UCSD-AML1 (cell line): Measurements from ENCODE around the gene RSKR.
A peak's percentile ranks its signal among the peaks of the same experiment; 100 is the strongest.
"Not testable (repeated sequence)": the region's sequence is repeated elsewhere in the genome, so short reads cannot be mapped to it uniquely, and the experiment has no call there.

ENCODE experiments used
- DNase-seq: peaks from one replicate; lab custom pipeline; 2025; ENCODE audit not compliant: unreplicated experiment; lab: John Stamatoyannopoulos, UW

Gene RSKR, protein sequence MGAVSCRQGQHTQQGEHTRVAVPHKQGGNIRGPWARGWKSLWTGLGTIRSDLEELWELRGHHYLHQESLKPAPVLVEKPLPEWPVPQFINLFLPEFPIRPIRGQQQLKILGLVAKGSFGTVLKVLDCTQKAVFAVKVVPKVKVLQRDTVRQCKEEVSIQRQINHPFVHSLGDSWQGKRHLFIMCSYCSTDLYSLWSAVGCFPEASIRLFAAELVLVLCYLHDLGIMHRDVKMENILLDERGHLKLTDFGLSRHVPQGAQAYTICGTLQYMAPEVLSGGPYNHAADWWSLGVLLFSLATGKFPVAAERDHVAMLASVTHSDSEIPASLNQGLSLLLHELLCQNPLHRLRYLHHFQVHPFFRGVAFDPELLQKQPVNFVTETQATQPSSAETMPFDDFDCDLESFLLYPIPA

DNA sequence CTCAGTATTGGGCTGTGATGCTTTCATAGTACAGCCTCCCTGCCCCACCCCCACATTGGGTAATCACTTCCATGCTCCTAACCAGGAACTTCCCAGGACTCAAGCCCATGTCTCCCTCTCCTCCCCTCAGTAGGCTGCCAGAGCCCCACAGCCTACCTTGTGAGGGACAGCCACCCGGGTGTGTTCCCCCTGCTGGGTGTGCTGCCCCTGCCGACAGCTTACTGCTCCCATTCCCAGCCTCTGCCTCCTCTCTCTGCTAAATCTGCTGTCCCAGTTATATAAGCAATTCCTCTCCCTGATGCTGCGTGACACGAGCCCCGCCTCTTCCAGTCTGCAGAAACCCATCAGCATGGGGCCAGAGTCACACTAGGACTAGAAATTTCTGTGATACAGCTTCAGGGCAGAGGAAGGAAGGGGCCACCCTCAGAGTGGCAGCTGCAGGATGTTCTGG is at the start of gene RSKR:
Gene RSKR (minus strand): TSS at position 255 of the 451 bp plus-strand sequence. CDS start 24 bp downstream, at position 231.
- DNase-seq, result no peak

DNA sequence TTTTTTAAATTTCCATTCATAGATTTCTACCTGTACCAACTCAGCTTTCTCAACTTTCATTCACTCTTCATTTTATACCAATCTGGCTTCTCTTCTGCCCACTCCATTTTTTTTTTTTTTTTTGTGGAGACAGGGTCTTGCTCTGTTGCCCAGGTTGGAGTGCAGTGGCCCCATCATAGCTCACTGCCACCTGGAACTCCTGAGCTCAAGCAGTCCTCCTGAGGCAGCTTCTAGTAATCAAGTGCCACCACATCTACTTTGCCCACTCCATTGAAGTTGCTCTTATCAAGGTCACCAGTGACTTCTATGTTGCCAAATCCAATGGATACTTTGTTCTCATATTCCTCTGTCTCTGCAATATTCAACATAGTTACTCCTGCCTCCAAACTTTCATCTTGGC is 49.7 kb upstream of the RSKR start:
- no peak for DNase-seq

DNA sequence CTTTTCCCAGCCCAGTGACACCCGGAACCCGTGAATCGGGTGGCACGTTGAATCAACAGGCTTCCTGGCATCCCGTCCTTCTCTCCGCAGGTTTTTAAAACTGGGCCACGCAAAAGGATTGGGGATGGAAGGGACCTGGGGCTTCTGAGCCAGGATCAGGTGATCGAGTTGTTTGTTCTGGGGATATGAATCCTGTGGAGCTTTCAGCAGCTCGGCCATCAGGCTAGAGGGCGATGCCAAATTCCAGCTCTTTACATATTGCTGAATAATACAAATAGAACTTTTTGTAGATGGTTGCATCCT is 48.5 kb upstream of the RSKR start:
- no peak for DNase-seq

DNA sequence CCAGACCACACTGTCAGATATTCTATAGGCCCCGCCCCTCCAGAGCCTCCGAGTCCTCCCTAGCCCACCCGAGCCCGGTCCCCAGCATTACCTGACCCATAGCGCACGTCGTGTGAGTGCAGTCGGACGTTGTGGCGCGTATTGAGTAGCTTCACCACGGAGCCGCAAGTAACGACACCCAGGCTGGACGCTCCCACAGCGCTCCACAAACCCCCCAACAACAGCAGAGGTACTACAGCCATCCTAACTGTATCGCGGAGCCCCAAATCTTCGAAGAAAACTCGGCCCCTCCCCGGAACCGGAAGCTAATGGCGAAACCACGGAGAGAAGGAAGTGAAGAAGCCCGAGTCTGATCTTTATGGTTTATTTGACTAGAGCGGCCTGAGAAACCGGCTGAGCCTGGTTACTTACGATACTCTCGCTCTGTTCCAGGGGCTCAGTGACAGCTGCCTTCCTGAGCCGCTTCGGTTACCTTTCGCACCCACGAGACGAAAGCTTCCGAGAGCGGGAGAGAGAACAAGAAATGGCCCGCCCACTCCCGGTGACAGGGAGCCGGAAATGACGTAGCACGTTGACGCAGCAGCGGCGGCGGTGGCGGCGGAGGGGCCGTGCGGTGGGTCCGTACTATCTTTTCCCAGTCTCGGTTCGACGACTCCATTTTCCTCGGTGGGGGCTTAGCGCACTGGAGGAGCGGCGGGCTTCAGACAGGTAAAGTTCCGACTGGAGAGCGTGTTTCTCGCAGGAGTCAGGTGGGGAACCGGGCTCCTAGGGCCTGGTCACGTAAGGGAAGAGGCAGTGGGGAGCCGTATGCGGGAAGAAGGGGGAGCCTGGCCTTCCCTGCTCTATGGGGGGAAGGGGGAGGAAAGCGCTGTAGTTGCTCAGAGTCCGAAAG is 47.9 kb upstream of the RSKR start, which contains the start of the genes SDF2 and SUPT6H:
Gene SDF2 (minus strand): TSS at position 272 of the 892 bp plus-strand sequence. CDS start 30 bp downstream, at position 242.
Gene SUPT6H (plus strand): TSS at position 571 of the 892 bp plus-strand sequence. CDS start 11,197 bp downstream, outside the sequence.
- DNase-seq, result peak; percentile 94

DNA sequence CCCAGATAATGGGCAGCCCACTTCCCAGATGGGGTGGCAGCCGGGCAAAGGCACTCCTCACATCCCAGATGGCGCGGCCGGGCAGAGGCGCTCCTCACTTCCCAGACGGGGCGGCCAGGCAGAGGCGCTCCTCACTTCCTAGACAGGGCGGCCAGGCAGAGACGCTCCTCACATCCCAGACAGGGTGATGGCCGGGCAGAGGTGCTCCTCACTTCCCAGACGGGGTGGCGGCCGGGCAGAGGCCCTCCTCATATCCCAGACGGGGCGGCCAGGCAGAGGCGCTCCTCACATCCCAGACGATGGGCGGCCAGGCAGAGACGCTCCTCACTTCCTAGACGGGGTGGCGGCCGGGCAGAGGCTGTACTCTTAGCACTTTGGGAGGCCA is 45.5 kb upstream of the RSKR start:
- DNase-seq, result not testable (repeated sequence)

DNA sequence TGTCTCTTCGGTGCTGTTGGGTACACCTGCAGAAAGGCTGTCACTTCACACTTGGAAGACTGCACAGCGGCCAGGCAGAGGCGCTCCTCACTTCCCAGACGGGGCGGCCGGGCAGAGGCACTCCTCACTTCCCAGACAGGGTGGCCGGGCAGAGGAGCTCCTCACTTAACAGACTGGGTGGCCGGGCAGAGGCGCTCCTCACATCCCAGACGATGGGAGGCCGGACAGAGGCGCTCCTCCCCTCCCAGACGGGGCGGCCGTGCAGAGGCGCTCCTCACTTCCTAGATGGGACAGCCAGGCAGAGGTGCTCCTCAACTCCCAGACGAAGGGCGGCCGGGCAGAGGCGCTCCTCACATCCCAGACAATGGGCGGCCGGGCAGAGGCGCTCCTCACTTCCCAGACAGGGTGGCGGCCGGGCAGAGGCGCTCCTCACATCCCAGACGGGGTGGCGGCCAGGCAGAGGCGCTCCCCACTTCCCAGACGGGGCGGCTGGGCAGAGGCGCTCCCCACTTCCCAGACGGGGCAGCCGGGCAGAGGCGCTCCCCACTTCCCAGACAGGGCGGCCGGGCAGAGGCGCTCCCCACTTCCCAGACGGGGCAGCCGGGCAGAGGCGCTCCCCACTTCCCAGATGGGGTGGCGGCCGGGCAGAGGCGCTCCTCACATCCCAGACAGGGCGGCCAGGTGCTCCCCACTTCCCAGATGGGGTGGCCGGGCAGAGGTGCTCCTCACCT is 44.9 kb upstream of the RSKR start:
- DNase-seq, result not testable (repeated sequence)

DNA sequence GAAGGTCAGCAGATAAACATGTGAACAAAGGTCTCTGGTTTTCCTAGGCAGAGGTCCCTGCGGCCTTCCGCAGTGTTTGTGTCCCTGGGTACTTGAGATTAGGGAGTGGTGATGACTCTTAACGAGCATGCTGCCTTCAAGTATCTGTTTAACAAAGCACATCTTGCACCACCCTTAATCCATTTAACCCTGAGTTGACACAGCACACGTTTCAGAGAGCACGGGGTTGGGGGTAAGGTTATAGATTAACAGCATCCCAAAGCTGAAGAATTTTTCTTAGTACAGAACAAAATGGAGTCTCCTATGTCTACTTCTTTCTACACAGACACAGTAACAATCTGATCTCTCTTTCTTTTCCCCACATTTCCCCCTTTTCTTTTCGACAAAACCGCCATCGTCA is 44.4 kb upstream of the RSKR start:
- DNase-seq, result not testable (repeated sequence)

DNA sequence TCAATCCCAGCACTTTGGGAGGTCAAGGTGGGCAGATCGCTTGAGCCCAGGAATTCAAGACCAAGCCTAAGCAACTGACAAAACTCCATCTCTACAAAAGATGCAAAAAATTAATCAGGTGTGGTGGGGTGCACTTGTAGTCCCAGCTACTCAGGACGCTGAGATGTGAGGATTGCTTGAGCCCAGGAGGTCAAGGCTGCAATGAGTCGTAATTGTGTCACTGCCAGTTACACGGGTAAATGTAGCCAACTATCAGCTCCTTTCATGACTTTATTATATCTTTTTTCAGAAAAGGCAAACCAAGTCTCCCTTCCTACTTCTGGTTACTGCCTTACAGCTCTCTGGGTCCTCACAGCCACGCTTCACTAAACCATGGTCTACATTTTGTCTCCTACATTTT is 43.8 kb upstream of the RSKR start:
- no peak for DNase-seq

DNA sequence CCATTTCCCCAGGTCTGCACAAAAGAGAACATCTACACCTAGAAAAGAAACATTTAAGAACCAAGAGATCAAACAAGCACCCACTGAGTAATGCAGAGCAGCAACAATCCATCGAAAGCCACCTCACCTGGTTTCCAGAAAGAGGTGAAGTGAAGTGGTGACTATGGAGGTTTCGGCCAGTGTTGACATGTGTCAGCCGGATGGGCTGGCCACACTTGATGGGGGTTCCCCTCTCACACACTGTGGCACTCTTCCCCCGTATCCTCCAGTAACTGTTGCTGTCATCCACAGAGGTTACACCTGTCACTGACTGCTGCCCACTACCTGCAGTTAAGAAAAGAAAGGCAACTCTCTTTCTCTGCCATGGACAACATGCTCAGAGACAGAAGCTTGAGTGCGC is 41.2 kb upstream of the RSKR start:
- DNase-seq, result no peak

DNA sequence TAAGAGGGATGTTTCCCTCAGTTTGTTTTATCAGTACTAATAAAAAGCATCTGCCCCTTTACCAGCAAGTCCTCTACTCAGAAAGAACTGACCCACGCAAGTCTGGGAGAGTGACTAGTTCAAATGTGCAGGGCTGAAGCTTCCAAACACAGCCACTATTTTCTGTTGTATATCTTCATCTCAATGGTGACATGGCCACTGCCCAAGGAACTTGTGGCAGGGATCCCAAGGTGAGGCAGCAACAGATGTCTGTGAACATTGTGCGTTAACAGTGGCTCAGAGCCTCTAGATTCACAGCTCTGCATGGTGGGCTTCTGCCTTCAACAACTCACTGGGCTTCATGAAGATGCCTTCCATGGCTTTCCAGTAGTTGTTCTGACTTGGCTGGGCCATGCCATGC is 34.7 kb upstream of the RSKR start:
- no peak for DNase-seq

DNA sequence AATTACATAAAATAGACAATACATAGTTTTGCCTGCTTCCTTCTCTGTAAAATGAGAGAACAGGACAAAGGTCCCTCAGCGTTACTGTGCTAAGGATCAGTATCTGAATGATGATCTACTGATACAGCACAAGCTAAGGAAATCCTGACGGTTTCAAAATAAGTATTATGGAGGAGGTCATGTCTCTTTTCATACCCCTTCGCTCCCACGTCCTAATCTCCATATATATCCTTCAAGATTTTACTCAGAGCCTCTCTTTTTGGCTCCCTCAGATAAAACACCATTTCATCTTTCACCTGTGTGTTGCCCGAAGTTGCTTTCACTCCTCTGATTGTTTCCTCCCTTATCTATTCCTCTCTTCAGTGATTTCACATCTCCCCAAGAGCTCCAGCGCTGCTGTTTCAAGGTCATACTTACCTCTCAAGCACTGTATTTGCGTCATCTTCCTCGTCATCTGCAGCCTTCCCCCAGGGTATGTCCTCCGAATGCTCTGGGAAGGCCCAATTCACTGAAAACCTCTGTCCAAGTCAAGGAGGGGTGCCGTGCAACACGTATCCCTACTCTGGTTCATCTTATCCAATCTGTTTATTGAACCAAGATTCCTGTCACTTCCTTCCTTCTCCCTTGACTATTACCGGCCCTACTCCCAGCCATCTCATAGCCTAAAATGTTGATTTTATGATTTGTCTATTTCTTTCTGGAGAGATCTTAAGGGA is 32.2 kb upstream of the RSKR start:
- no peak for DNase-seq

DNA sequence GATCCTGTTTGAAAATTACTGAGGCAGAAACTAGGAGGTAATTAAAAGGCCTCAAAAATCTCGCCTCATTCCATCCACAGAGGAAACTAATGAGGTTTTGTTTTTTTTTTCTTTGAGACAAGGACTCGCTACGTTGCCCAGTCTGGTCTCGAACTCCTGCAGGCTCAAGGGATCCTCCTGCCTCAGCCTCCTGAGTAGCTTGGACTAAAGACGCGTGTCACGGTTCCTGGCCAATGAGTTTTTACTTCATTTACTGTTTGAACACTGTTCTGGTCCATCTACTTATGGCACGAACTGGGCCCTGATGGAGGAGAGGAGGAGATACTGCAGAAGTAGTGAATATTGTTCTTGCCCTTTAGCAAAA is 31.6 kb upstream of the RSKR start:
- no peak for DNase-seq

DNA sequence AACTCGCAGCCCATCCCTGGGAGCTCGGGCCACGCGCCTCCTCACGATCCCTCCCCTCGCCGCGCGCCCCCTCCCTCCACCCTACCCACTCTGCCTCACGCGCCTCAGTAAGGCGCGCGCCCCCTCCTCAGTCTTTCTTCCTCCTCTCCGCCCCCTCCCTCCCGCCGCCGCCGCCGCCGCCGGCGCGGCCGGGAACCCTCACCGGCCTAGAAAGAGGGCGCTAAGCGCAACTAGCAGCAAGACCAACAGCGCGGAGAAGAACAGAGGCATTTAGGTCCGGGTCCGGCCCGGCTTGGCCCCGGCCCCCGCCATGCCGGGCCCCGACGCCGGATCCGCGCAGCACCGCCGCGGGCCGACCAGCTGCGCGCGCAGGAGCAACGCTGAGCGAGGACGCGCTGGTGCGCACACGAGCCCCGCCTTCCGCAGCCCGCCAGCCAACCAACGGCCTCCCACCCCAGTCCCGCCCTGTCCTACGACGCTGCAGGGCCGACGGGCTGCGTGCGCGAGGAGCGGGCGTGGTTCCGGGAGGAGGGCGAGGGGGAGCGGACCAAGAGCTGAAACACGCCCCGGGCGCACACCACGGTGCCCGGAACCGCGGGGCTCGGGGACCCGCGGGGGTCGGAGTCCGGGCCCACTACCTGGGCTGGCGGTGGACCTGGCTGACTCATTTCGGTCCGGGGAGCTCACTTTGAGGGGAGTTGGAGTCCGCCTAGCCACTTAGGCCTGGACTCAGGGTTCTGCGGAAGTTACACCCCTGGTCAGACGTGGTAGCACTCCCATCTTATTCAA is 31.0 kb upstream of the RSKR start, which contains the start of gene BLTP2:
Gene BLTP2 (minus strand): TSS at position 372 of the 789 bp plus-strand sequence. CDS start 102 bp downstream, at position 270.
- DNase-seq, result peak; percentile 97

DNA sequence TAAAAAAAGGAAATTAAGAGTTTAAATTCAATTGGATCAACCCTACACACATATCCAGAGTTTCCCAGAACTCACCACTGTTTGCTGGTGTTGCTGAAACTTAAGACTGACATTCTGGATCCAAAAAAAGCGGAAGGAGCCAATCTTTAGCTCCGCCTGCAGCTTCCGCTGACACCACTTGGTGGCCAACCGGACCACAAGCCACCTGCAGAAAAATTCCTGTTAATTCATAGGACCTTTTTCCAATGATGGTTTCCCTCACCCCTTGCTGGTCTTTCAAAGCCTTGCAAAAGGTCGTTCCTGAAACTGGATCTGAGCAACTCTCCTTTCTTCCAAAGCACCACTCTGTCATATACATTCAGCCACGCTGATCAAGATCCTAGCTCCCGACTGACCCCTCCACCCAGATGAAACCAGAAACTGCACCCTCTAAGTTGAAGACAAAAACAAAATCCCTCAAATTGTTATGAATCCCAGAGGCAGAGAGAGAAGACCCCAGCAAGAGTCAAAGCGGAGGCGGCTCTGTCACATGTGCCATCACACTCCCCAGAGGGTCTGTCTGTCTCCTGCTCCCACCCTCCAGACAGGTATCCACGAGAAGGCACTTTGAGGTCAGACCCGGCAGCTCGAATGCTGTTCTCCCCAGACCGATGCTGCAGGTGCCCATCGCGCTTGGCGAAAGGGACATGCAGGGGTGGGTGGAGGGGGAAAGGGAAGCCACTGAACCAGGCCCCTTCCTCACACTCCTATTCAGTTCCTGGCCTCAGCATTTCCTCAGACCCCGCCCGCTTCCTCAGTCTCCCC is 30.2 kb upstream of the RSKR start:
- peak; percentile 59 for DNase-seq

DNA sequence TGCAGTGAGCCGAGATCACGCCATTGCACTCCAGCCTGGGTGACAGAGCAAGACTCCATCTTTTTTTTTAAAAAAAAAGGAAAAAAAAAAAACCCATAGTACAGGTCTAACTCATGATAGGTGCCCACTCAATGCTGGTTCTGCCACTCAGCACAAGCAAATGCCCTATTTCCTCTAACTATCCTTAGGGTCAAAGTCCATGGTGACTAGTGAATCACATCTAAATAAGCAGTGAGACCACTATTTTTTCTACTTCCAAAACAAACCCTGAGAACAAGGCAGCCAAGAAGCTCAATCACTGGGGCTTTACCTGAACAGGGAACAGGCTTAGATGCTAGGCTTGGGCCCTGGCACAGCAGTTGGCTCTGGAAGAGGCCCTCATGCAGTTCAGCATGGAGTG is 27.6 kb upstream of the RSKR start:
- no peak for DNase-seq

DNA sequence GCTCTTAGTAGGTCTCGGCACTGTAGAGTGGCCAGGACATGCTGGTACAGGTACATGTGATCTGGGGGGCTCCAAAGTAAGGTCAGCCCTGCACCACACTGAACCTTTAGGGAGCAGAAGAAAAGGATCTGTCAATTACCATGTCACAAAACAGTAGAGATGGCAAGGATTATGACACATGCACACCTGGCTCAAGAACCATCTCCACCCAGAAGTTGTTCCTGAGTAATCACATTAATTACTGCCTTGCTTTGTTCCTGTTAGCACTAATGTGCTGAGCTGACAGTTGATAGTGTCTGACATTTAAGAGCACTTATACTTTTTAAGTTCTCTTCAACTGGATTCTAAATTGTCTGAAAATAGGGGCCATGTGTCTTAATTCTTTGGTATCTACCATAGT is 21.5 kb upstream of the RSKR start:
- no peak for DNase-seq

DNA sequence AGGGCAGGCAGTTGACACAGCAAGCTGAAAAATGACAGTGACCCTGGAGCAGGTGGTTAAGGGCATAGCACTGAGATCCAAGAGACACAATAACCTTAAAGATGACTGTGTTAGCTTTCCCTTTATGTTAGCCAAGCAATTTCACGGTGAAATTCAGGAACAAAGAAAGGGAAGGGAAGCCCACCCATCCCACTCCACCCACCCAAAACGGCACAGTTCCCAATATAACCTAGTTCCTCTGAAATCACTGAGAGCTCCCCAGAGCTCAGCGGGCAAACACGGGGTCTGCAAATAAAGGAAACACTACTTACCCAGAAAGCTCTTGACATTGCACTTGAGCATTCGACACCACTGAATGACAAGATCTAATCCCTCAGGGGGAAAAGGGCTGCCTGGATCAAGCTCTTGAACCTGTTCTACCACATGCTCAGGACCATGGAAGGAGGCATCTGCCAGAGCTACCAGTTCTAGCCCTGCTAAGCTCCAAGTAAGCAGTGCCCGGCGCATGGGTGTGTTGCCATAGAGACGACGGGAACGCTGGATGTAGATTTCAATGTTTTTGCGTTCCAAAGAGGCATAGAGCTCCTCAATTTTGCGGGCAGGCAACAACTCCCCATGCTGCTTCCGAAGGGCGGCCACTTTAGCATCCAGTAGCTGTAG is 20.4 kb upstream of the RSKR start:
- DNase-seq, result no peak

DNA sequence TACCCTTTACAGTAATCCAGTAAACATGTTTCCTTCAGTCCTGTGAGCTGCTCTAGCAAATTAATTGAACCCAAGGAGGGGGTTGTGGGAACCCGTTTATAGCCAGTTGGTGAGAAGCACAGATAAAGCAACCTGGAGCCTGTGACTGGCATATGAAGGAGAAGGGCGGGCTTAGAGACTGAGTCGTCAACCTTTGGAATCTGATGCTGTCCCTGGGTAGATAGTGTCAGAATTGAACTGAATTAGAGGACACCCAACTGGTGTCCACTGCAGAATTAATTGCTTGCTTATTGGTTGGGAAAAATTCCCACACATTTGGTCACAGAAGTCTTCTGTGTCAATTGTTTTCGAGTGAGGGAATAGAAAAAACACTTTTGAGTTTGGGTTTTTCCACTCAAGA is 12.8 kb upstream of the RSKR start:
- DNase-seq, result no peak
